SKM-1 (cell line): ENCODE data around the gene ZNF462.
"Not testable (repeated sequence)": the region's sequence is repeated elsewhere in the genome, so short reads cannot be mapped to it uniquely, and the experiment has no call there.

Experiments used
- DNase-seq: peaks from one replicate; lab custom pipeline; 2025; ENCODE audit not compliant: unreplicated experiment; lab: John Stamatoyannopoulos, UW

Gene ZNF462

DNA sequence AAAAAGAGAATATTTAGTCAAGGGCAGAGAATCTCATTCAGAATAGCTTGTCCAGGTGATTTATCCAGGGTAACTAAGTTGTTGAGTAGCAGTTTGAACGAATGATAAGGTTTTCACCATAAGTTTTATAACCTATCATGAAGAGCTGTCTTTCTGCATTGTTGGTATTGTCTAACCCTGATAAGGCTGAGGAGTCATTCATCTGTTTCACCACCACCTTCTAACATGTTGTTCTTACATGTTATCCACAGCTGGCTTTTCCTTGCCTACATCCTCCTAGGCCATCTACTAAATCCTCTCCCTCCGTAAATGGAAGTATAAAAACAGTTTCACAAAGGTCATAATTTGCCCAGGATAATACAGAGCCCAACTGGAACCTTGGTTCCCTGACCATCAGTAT is 24.1 kb downstream of the ZNF462 start:
- DNase-seq, result no peak

- no peak for DNase-seq
Measured at GRCh38 chr9:106889061-106889590, 26.2 kb downstream of the ZNF462 start.

- DNase-seq, result no peak
Measured at GRCh38 chr9:106890608-106891007, 27.6 kb downstream of the ZNF462 start.

DNA sequence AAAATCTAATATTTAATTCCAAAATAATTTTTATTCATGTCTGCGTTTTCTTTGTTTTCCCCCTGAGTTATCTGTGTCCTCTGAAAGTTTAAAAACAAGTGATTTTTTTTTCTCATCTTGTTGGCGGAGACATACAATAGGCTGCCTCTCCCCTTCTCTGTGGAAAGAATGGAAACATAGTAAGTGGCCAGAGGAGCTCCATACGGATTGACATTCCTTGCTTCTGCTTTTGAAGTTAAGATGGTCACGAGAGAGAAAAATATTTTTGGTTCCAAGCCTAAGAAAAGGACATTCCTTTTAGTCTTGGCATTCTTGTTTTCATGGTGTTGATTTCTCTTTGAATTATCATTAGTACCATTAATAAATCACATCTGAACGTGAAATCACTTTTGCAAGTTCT is 28.3 kb downstream of the ZNF462 start:
- no peak for DNase-seq

DNA sequence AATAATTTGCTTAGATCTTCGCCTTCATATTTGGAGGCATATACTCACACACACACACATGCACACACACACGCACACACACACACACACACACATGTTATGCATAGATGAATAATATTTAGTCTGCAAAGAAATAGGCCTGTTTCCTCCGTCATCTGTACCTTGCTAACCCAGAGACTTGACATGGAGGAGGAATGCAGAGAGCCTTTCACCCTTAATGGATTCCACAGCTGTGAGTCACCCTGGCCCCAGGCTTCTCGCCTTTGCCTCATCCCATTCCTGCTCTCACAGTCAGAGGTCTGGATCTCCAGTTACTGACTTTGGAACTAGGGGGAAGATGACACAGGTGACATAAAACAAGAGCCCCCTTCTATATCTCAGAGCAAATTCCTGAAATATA is 29.7 kb downstream of the ZNF462 start:
- no peak for DNase-seq

GRCh38 chr9:106893088-106893487 is 30.1 kb downstream of the ZNF462 start:
- DNase-seq, result no peak

DNA sequence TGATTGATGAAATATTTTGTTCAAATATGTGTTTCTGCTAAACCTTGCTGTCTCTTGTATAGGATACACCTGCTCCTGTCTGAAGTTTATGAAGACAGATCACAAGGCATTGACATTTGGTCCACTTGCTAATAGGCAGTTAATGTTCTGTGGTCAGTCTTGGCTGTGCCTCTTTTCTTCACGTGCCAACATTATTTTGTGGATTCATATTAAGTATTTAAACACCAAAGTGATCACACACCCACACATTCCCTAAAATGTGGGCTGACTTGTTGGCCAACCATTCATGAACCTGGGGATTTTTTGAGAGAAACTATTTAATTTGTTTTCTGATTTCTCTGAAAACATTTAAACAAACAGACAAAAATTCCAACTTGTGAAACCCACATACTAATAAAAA is 33.7 kb downstream of the ZNF462 start:
- DNase-seq, result no peak

DNA sequence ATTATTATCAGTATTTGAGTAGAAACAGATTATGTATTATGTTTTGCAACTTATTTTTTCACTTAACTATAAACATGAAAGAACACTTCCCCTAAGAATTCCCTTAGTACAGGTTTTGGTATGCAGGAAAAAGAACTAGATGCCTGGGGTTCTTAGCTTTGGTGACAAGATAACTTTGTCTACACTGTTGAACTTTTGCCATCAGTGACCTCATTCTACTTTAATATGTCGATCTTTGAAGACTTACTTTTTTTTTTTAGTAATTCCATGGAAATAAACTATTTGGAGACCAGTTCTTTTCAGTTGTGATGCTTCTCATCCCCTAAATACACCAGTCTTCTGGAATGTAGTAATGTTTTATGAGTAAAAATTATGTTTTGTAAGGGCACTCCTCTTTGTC is 34.3 kb downstream of the ZNF462 start:
- no peak for DNase-seq

GRCh38 chr9:106897751-106898150 is 34.8 kb downstream of the ZNF462 start:
- no peak for DNase-seq

- not testable (repeated sequence) for DNase-seq
Measured at GRCh38 chr9:106900523-106900922, 37.6 kb downstream of the ZNF462 start.

DNA sequence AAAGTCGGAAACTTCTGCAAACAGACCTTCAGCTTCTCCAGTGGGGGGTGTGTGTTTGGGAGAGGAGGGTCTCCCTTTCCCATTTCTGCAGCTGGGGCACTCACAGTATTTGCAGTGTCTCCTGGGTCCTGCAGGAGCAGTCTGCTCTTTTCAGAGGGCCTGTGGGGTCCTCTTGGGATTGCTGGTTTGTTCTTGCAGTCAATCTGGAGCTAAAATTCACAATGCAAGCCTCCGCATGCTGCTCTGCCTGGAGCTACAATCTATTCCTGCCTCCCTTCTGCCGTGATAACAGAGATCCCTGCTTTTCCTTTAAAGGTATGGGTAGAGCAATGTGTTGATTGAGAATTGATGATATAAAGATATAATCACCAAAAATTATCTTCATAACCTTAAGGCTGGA is 43.2 kb downstream of the ZNF462 start:
- DNase-seq, result no peak

GRCh38 chr9:106911951-106912350 is 49.0 kb downstream of the ZNF462 start:
- DNase-seq, result no peak

DNA sequence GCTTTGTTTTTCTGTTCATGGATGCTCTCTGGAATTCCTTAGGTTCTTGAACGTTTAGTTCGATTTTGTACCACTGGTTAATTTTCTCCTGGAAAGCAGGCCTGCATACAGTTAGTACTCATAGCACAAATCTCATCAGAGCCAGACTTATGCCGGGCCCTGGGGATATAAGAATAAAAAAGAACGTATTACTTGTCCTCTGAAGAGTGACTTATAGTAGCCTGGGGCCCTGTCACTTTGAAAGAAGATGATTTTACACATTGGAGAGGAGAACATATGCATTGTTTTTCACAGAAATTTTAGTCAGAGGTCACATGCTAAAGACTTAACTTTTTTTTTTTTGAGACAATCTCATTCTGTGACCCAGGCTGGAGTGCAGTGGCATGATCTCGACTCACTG is 50.3 kb downstream of the ZNF462 start:
- no peak for DNase-seq

- no peak for DNase-seq
Measured at GRCh38 chr9:106915851-106916250, 52.9 kb downstream of the ZNF462 start.

GRCh38 chr9:106916466-106917235 is 53.7 kb downstream of the ZNF462 start:
- no peak for DNase-seq

GRCh38 chr9:106918825-106919509 is 56.0 kb downstream of the ZNF462 start:
- DNase-seq, result no peak

DNA sequence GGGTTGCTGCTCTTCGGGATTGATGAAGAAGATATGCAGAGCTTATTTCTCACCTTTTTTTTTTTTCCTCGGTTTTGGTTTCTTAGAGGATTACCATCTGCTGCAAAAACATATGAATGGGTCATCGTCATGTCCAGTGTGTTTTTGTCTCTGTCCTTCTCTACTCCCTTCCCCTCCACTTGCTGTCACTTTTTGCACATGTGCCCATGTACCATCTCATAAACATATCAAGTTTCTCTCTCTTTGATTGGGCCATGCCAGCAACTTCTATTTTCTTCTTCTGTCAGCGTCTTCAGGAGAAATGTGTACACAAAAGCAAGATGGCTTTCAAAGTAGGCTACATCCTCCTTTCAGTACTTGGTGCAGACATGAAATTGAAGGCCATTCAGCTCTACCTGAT is 57.1 kb downstream of the ZNF462 start:
- no peak for DNase-seq

GRCh38 chr9:106920701-106921283 is 57.8 kb downstream of the ZNF462 start:
- no peak for DNase-seq

DNA sequence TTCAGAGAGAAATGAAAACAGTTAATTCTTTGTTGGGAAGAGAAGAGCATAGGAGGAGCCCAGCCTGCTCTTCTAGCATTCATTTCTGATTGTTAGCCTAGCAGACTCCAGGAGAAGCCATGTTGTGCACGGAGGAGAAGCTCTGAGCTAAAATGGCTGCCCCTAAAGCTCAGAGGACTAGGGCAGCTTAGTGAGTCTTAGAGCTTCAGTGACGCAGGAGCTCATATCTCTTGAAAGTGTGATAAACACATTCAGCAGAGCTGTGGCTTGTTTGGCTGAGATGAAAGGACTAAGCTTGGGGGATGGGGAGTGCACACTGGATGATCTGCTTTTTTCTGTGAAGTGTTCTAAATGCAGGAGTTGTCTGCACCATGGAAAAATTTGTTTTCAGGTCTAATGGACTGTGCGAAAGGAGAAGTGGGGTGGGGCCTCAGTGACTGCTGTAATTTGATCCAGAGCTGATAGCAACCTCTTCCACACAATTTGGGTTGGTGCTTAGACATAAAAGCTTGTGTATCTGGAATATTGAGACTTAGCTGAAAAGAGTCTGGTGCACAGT is 58.5 kb downstream of the ZNF462 start:
- no peak for DNase-seq

DNA sequence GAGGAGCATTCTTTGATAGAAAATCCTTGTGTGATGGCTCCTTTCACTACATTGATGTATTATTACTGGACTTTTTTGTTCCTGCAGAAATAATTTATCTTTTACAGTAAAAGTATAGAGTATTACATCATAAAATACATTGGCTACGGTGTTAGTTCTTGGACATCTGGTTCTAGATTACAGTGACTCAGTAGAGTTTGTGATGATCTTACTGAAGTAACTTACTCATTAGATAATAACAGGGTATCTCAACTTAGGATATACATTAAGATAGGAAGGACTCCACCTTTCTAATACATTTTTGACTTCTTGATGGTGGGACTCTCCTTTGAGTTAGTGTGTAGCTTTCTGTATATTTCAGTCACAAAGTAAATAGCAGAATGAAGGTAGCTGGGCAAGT is 59.1 kb downstream of the ZNF462 start:
- no peak for DNase-seq

GRCh38 chr9:106925392-106925791 is 62.4 kb downstream of the ZNF462 start:
- no peak for DNase-seq

GRCh38 chr9:106927916-106928315 is 65.0 kb downstream of the ZNF462 start:
- no peak for DNase-seq
